Left renal pelvis (tissue), 4 donors: ENCODE measurements around the gene C16orf86. TPM values are rescaled to one million over a fixed set of nuclear protein-coding genes. Genes with fewer than 3 reads are reported as not detected.

Source experiments
- DNase-seq, 4 donors: peaks; one replicate each; pipeline ENCODE4 v3.0.0-alpha.2; 2013; ENCODE audit warnings: low read depth in 4 of 4, low spot score in 3 of 4
- polyA plus RNA-seq, 4 donors: library from polyadenylated mRNA; unstranded; fragments of 120-200 nt; gene quantifications; one replicate each; pipeline ENCODE4 v1.2.1, GENCODE V29; 2013; ENCODE audit not compliant: insufficient read length in 4 of 4

Gene C16orf86, protein sequence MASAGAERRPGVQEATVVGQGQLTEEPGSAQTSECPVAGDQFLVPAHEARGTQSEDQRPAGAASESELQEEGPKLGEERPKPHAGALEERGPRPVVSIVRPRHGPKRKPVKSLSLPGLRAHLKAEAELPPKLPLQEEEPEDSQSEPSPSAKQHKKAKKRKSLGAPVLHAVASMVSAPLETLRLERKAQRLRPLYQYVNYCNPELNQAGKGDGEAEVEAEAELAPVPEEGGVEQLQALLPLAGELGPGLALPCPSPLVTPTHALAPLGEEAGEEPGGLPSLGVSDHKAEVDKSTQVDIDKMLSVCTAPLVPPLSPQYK
- 1 to 10 TPM; 1.7 to 4.3 (median 2.7) TPM for polyA plus RNA-seq

DNA sequence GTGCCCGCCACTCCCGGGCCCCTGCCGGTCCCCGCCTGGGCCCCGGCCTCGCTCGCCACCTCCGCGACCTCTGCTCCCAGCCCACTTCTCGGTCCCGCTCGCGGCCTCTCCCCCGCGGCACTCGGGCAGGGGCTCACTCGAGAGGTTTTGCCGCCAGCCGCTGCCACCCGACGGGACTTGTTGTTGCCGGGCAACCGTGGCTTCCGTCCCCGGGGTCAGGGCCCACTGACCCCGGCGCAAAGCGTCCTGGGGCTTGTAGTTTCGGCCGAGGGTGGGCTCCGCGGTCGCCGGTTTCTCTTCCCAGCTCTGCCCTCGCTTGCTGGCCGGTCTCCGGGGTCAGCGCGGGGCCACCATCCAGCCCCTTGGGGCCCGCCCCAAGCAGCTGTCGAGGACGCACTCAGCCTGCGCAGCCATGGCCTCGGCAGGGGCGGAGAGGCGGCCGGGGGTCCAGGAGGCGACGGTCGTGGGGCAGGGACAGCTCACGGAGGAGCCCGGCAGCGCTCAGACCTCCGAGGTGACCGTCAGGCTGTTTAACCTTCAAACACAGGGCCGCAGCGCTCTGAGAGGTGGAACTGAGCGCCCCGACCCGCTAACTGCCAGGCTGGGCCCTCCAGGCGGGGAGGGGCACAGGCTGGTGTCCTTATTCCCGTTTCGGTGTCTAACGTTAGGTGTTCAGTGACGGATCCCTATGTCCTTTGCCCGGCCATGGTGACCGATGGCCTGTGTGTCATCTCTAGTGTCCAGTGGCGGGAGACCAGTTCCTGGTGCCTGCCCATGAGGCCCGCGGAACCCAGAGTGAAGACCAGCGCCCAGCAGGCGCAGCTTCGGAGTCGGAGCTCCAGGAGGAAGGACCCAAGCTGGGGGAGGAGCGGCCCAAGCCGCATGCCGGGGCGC lies at the start of gene C16orf86, which contains the start of gene ENKD1:
TSS of gene C16orf86 (plus strand) at position 256 of the 894 bp plus-strand sequence. CDS start at position 413, 157 bp downstream.
TSS of gene ENKD1 (minus strand) at position 192 of the 894 bp plus-strand sequence. CDS start 308 bp downstream, outside the sequence.
- DNase-seq: peak in 1 of 4 donors; percentile 65

DNA sequence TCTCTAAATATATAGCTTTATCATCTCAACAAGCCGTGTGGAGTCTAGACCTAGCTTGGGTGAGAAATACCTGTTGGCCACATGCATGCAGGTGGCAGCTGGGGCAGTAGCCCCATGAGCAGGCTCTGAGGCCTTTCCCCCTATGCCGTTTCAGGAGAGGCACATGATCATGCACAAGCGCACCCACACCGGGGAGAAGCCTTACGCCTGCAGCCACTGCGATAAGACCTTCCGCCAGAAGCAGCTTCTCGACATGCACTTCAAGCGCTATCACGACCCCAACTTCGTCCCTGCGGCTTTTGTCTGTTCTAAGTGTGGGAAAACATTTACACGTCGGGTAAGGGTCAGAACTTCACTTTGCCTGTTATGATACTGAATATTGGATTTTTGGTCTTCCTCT lies 38.4 kb upstream of the C16orf86 start:
- no peak for DNase-seq

DNA sequence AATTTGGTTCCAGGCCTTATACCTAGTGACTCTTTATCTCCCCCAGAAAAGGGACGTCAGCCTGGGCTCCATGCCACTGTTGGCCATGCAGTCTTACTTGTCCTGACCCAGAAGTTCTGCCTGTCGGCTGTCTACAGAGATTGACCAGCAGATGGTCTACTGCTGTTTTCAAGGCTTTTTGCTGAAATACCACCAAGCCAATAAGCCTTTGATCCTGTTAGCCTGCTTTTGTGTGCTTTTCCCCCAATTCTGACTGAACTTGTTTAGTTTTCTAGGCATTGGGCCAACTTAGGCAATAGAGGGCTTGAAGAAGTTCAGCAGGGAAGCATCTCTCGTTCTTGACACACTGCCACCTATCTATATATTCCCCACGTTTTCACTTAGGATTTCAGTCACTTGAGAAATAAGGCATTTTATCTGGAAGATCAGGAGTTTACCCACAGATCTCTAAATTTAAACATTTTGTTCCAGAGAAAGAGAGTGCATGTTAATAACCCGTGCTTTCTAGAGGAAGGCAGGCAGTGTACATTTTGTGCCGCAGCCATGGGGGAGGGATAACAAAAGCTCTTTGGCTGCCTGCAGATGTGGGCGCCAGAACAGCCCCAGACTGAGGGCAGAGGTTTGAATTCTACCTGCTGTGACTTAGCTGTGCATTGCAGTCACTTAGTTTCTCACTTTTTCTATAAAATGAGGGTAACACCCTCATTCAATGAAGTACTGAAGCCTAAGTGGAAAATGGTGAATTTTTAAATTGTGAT lies 34.0 kb upstream of the C16orf86 start:
- no peak for DNase-seq

DNA sequence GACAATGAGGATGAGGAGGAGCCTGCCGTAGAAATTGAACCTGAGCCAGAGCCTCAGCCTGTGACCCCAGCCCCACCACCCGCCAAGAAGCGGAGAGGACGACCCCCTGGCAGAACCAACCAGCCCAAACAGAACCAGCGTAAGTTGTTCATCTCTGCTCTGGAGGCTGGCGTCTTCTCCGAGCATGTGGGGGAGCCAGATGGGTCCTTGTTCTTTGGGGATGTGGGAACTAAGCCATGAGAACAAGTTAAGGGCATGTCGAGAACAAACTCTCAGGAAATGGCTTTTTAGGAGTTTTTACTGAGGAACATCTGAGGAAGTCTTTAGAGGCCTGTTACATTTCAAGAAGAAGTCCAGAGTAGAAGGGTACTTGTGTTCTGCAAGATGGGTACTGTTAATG lies 29.9 kb upstream of the C16orf86 start:
- DNase-seq: no peak

DNA sequence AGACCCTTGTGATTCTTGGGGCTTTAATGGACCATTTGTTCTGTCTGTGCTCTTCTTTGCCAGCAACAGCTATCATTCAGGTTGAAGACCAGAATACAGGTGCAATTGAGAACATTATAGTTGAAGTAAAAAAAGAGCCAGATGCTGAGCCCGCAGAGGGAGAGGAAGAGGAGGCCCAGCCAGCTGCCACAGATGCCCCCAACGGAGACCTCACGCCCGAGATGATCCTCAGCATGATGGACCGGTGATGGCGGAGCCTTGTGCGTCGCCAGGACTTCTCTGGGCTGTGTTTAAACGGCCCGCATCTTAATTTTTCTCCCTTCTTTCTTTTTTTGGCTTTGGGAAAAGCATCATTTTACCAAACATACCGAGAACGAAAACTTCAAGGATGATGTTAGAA lies 29.0 kb upstream of the C16orf86 start:
- no peak for DNase-seq

DNA sequence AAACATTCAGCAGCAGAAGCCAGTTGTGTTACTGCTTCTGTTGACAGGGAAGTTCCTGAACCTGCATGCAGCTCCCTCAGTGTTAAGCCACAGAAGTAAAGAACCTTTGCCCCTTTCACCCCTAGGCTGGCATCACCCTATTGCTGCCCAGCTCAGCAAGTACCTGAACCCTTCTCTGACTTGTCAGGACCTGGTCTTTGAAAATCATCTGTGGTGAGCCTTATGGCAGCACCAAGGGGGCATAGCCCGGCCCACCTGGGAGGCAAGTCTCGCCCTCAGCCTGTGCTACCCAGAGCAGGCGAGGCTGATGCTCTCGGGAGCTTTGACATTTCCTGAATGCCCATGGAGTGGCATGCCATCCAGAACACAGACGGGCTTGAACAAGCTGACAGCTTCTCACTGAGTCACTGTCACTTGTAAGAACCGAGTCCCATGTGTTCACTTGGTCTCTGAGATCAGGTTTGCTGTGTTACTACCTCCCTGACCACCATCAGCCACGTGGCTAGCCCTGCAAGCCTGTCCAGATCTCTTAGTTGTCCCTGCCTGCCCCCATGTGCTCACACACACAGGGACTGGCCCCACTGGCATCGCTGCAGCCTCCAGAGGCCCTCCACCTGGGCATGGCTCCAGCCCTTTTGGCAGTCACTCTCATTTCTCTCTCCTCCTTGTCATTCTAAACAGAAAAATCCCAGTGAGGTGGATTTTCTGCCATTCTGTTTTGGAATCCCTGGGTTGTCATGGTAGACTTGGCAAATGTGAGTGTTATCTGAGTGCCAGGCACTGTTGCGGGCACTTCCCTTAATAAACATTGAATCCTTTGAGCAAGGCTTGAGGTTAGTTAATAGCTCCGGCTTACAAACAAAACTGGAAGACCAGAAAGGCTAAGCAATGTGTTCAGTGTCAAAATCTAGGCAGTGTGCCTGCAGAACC lies 24.6 kb upstream of the C16orf86 start:
- DNase-seq: no peak

DNA sequence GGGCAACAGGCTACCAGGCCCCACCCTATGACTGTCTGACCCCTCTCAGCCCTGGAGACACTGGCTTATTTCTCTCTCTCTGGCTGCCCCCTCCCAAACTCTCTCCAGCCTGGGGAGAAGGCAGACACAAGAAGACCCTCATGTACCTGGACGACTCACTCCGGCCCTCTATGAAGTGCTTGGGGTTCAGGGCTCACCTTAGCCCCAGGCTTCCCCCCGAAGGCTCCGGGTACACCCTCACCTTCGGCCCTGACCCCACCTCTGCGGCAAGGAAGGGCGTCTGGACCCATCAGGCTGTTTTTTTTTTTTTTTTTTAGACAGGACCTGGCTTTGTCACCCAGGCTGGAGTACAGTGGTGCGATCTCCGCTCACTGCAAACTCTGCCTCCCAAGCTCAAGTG lies 22.6 kb upstream of the C16orf86 start:
- no peak for DNase-seq

DNA sequence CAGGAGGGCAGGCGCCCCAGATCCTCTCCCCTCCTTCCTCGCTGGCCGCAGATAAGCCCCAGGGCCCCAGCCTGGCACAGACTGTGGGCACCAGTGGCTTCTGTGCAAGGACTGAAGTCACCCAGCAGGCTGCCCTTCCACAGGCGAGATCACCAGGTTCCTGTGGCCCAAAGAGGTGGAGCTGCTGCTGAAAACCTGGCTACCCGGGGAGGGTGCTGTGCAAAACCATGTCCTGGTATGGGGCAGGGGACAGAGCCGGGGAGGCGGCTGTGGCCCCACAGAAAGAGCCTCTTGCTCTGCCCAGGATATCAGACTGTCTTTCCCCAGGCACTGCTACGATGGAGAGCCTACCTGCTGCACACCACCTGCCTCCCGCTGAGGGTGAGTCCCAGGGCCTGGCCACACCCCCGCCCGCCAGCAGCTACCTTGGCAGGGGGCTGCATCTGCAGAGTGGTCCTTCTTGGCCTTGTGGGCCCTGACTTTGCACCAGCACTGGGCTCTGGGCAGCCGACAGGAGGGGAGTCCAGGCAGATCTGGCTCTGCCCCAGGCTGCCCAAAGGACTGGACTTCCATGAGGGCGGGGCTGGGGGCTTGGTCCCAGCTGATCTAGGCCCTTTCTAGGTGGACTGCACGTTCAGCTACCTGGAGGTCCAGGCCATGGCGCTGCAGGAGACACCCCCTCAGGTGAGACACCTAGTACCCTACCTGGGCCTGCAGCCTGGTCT lies 21.1 kb upstream of the C16orf86 start:
- DNase-seq: no peak

DNA sequence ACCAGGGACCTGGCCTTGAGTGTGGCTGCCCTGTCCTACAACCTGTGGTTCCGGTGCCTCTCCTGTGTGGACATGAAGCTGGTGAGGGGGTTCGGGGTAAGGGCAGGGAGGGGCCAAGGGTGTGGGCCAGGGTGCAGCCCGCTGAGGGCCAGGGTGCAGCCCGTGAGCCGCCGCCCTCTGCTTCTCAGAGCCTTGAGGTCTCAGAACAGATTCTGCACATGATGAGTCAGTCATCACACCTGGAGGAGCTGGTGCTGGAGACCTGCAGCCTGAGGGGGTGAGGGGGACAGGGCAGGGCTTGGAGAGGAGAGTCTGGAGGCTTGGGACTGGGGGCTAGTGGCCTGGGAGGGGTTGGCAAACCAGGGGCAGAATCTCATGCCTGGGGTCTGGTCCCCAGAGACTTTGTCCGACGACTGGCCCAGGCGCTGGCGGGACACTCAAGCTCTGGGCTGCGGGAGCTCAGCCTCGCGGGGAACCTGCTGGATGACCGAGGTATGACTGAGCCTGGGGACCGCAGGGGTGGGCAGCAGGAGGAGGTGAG lies 19.4 kb upstream of the C16orf86 start:
- DNase-seq: no peak

DNA sequence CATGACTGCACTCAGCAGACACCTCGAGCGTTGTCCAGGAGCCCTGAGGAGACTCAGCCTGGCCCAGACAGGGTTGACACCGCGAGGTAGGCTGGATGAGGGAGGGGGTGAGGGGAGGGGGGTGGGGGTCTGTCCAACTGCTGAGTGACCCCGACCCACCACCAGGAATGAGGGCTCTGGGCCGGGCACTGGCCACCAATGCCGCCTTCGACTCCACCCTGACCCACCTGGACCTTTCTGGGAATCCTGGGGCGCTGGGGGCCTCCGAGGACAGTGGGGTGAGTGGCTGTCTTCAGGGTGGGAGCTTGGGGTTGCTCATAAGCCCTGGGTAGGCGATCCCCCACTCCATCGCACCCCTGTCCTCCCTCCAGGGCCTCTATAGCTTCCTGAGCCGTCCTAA lies 18.9 kb upstream of the C16orf86 start:
- no peak for DNase-seq

DNA sequence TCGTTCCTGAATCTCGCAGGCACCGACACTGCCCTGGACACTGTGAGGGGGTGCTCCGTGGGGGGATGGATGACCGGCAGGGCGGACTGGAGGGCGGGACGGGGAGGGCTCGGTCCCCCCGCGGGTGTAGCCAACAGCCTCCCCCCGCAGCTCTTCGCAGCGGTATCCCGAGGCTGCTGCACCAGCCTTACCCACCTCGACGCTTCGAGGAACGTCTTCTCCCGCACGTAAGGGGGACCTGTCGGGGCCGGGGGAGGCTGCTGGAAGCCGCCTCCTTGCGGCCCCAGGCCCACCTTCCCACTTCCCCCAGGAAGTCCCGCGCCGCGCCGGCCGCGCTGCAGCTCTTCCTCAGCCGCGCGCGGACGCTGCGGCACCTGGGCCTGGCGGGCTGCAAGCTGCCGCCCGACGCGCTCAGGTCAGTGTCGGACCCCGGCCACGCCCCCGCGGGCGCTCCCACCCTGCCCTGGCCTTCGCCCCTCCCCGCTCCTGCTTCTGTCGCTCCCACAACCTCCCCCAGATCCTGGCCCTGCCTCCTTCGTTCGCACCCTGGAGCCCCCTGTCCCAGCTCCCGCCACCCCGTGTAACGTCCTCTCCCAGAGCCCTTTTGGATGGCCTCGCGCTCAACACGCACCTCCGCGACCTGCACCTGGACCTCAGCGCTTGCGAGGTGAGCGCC lies 18.4 kb upstream of the C16orf86 start:
- DNase-seq: no peak

DNA sequence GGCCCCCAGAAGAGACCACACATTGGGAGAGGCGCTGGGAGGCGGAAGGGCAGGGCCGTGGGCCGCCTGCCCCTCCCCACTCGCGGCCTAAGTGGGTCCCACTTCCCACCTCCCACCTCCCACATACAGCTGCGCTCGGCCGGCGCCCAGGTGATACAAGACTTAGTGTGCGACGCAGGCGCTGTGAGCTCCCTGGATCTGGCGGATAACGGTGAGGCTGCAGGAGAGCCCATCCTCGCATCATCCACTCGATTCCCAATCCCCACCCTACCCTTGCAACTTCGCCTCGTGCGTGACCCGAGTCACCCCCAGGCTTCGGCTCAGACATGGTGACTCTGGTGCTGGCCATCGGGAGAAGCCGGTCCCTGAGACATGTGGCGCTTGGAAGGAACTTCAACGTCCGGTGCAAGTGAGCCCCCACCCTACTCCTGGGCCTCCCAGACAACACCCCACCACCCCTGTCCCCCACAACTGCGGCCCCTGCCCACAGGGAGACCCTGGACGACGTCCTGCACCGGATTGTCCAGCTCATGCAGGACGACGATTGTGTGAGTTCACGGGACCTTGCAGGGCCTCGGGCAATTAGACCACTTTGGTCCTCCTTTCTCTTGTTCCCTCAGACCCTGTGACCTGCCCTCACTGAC lies 17.7 kb upstream of the C16orf86 start:
- no peak for DNase-seq

DNA sequence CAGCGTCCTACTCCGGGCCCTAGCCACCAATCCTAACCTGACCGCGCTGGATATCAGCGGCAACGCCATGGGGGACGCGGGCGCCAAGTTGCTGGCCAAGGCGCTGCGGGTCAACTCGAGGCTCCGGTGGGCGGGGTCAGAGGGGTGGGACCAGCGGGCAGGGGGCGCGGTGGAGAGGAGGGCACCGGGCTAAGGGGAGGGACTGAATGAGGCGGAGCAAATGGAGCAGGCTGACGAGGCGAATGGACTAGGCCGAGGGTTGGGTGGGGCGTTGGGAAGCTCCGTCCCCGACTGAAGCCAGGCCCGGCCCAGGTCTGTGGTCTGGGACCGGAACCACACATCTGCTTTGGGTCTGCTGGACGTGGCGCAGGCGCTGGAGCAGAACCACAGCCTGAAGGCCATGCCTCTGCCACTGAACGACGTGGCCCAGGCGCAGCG lies 17.1 kb upstream of the C16orf86 start:
- no peak for DNase-seq

DNA sequence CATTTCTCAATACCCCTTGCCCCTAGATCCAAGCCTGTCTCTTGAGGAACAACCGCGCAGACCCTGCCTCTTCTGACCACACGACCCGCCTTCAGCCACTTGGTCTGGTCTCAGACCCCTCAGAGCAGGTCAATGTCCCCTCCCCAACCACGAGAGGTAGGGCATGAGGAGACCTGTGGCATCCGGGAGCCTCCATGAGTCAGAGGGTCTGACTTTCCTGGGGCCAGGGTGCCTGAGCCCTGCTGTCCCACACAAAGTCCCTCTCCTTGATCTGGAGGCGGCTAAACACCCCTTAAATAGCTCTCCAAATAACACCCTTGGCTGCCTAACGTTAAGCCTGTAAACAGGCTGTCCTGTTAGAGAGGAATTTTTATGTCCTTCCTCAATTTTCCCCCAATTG lies 16.6 kb upstream of the C16orf86 start:
- no peak for DNase-seq

DNA sequence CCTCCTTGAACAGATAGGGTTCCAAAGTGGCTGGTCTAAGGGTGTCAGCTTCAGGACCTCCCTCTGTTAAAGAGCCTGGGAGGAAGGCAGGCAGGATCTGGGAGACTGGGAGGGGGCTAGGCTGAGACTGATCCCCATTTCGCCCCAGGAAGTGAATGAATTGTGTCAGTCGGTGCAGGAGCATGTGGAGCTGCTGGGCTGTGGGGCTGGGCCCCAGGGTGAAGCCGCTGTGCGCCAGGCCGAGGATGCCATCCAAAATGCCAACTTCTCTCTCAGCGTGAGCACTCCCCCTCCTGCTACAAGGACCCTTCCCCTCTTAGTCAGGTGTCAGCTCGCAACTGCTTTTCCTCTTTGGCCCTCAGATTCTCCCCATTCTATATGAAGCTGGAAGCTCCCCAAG lies 15.6 kb upstream of the C16orf86 start:
- DNase-seq: no peak

DNA sequence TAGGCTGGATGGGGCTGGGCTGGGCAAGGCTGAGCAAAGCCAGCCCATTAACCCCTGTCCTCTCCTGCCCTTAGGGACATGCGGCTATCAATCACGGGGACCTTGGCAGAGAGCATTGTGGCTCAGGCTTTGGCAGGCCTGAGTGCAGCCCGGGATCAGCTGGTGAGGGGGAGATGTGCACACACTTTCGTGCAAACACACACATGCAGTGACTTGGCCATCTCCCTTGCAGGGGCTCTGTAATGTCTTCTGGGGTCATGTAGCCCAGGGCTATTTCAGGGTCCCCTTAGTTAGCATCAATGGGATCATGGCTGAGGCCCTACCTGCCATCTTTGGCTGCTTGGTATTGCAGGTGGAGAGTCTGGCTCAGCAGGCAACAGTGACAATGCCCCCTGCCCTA lies 14.8 kb upstream of the C16orf86 start:
- DNase-seq: no peak

DNA sequence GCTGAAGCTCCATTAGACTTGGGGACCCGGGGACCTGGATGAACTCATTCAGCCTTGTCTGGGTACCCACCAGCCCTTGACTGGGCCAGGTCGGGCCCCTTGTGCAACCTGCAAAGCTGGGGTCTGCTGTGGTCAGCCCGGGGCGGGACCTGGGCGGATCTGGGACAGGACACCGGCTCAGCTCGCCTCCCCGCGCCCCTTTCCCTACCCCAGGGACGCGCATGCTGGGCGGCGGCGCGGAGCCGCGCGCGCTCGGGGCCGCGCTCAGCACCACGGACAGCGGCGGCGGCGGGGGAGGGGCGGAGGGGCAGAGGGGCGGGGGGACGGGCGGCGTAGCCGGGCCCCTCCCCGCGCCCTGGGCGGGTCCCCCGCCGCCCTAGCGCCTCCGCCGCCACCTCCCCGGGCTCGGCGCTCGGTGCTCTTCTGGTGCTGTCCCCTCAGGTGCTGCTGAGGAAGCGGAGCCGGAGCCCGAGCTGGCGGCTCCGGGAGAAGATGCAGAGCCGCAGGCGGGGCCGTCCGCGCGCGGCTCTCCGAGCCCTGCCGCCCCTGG lies 14.0 kb upstream of the C16orf86 start:
- DNase-seq: no peak
